HG03521 (cell line): ENCODE data around the gene ANKS1B.
"Not testable (repeated sequence)": the region's sequence is repeated elsewhere in the genome, so short reads cannot be mapped to it uniquely, and the experiment has no call there.

Experiments used
- ATAC-seq: cut with Tn5 transposase; IDR thresholded peaks from one replicate; pipeline ENCODE4 v1.9.1; 2021; ENCODE audit warnings: mild to moderate bottlenecking, moderate library complexity; ENCODE audit not compliant: unreplicated experiment

Gene ANKS1B

GRCh38 chr12:98803468-98804209 is 1181.1 kb downstream of the ANKS1B start:
- ATAC-seq: no peak

DNA sequence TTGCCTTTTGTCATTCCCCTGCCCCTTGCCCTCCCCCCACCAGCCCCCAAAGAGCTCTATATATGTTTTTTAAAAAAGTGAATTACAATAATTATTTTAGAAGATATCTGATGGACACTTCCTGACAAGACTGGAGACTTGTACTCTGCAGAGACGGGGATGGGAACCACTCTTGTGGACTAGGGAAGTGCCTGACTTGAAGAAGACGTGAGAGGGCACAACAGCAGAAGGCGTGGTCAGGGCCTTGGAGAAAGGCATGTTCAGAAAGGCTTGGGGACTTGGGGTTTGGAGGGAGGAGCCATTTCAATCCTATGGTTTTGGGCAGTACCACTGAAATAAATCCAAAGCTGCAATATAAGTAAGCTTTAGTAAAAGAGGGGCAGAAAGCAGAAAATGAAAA is 1184.9 kb downstream of the ANKS1B start:
- ATAC-seq: no peak

- ATAC-seq: no peak
Observed at GRCh38 chr12:98799146-98799810, 1185.5 kb downstream of the ANKS1B start.

GRCh38 chr12:98797200-98797599 is 1187.5 kb downstream of the ANKS1B start:
- ATAC-seq: no peak

DNA sequence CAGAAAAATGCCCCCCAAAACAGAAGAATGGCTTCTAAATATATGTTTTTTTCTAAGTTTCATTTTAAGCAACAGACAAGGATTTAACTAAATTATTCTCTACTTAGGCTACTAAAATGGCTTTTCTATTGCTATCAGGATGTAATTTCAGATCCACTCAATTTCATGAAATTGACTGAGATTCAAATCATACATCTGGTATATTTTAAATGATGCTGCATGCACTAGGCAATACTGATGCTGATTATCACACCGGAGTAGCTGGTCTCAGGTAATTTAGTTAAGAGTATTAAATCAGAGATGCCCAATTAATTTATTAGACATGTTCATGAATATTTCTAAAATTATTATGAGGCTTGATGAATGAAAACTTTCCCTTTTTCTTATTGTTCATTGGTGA is 1188.0 kb downstream of the ANKS1B start:
- ATAC-seq: no peak

- ATAC-seq: no peak
Observed at GRCh38 chr12:98793121-98793520, 1191.6 kb downstream of the ANKS1B start.

GRCh38 chr12:98791406-98791805 is 1193.3 kb downstream of the ANKS1B start:
- no peak for ATAC-seq

GRCh38 chr12:98788396-98788795 is 1196.3 kb downstream of the ANKS1B start:
- ATAC-seq: no peak

DNA sequence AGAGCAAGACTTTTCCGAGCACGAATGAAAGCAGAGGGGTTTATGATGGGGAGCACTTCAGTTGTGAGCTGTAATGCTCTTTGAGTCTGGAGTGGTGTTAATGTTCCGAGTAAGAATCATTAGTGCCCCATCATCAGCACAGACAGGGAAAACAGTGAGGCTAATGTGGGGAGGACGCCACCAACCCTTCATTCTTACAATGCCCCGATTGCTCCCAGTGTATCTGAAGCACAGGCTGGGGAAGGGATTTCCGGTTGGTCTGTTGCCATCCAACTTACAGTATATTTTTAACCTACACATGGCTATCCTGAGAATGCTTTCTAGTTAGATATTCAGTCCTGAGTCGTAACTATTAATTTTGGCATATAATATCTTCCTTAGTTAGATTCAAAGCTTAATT is 1198.1 kb downstream of the ANKS1B start:
- no peak for ATAC-seq

- ATAC-seq: no peak
Observed at GRCh38 chr12:98783420-98783819, 1201.3 kb downstream of the ANKS1B start.

DNA sequence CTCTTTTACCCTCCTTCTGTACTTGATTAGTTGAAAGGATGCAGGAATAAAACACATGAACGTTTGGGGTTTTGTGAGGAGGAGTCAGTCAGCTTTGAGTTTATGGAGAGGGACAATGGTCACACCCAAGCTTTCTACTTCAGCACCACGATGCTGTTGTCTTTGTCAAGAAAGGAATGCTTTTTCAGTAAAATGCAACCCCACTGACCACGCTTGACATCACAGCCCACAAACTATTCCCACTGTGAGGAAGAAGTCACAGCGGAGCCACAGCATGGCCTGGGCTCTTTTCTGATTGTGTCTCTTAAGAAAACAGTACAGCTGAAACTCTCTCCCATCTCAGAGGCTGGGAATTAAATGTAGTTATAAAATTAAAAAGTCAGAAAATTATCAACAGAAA is 1204.5 kb downstream of the ANKS1B start:
- no peak for ATAC-seq

- no peak for ATAC-seq
Observed at GRCh38 chr12:98772818-98773217, 1211.9 kb downstream of the ANKS1B start.

- ATAC-seq: no peak
Observed at GRCh38 chr12:98771811-98772752, 1212.7 kb downstream of the ANKS1B start.

- ATAC-seq: no peak
Observed at GRCh38 chr12:98770230-98770629, 1214.5 kb downstream of the ANKS1B start.

- no peak for ATAC-seq
Observed at GRCh38 chr12:98769068-98769467, 1215.7 kb downstream of the ANKS1B start.

DNA sequence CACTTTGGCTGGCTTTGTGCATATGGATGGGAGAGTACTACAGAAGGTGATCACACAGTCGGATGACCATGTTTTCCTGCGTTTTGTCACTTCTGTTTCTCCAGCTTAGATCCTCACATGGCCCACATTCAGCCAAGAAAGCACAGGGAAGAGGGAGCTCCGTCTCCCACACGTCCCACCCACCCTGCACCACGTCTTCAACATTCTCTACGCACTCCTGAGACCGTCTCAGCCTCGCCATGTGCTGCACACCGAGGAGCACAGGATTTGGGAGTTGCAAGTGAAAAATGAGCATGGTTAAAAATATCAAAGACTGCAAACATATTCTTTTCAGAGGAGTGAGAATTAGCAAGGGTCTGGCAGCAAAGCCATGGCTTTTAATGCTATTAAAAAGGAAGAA is 1217.5 kb downstream of the ANKS1B start:
- ATAC-seq: no peak

- no peak for ATAC-seq
Observed at GRCh38 chr12:98763656-98764055, 1221.1 kb downstream of the ANKS1B start.

DNA sequence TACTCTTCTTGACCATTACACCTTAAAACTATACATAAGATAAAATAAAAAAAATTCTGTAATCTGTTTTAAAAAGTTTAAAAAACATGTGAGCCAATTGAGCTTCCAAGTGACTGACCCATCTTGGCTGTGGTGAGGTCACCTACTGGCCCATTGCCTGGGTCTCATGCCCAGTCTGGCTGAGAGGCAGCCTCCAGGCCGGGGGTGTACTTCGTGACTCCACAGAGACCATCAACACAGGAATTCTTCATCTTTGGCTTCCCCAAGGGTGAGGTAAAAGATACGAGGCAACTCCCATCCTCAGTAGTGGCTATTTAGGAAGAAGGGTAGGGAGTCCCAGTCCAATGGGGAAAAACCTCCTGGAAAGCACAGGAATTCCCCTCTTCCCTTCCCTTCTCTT is 1226.4 kb downstream of the ANKS1B start:
- no peak for ATAC-seq

DNA sequence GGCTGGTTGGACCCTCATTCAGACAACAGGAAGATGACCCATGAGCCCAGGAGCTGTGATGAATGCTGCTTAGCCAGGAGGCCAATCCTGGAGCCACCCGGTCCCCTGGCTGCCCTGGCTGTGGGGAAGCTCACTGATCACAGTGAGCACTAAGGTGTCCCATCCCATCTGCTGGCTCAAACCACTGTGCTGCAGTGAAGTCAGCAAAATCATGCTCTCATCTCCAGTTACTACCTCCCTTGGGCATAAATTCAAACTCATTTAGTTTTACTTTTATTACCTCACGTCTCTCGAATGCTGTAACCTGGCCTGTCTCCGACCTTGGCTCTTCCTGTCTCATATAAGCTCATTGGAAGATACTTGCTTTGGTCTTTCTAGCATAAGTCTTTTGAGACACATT is 1227.3 kb downstream of the ANKS1B start:
- ATAC-seq: no peak

- not testable (repeated sequence) for ATAC-seq
Observed at GRCh38 chr12:98755855-98756254, 1228.9 kb downstream of the ANKS1B start.

- peak; percentile 99 for ATAC-seq
Observed at GRCh38 chr12:98754095-98754494, 1230.6 kb downstream of the ANKS1B start.
